NOMO-1 (cell line): Measurements from ENCODE around the gene IL5.

ENCODE experiments used
- DNase-seq, 2 experiments: peaks; one replicate each; lab custom pipeline; 2025; ENCODE audit not compliant: unreplicated experiment in 2 of 2; lab: John Stamatoyannopoulos, UW

IL5 gene

DNA sequence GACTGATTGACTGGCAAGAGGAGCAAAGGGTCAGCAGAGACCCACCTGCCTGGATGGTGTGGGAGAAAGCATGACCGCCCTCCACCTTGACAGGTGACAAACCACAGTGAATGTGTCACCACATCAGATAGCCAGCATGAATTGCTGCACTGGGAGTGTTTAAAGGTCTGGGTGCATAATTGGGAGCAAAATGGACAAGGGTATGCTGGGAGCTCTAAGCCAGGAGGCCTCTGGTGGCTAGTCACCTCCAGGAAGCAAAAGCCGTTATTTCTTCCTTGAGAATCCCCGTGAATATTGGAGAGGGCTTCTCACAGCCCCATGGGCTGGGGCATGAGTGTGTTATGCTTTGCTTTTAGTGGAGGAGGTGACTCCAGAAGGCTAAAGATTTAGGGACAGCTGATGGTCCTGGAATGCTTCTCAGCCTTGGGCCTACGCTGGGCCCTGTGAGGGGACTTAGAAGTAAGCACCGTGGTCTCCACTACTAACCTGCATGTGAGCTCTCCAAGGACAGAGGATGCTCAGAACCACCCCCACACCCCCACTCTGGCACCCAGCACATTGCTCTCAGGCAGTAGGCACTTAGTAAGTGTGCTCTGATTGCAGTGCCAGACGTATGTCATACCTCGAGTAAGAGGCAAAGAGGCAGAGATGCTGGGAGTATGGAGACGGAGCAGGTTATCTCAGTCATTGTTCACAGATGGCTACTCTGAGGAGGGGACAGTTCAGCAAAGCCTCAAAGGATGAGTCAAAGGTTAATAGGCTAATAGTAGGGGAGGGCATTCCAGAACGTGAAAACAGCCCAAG lies 43.7 kb downstream of the IL5 start:
- no peak for DNase-seq

DNA sequence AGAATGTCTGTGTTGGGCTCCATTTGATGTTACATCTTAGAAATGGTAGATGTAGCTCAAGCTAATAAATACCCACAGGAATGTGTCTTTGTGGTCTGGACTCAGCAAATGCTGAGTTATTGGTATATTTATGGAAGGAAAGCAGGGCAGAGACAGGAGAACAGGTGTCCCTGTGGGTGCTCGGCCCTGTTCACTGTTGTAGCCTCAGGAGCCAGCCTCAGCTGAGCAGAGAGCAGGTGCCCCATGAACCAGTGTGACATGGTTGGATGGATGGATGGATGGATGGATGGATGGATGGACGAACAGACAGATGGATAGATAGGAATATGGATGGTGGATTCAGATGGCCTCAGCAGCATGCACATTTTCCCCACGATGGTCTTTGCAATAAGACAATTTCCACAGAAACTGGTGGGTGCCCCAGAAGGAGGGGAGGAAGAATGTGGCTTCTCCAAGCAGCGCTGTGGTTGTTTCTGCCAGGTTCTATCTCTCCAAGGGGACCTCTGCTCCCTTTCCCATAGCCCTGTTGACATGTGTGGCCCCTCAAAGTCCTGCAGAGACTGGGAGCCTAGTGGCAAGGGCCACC lies 44.5 kb downstream of the IL5 start:
- DNase-seq, result no peak

DNA sequence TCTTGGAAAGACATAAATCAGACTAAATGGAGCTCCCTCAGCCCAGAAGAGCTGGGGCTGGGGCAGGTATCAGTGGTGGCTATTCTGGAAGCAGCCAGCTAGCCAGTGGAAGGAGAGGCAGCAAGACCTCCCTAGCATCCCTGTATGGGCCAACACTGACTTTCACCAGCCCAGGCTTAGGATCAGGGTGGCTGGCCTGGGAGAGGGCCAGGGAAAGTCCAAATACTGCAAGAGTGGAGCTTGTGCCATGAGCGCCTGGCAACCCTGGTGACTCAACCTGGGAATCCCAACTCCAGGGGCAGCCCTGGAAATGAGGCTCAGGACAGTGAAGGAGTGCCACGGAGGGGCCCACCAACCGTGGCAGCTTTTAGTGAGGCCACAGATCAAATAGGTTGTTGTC lies 45.2 kb downstream of the IL5 start:
- DNase-seq, result no peak

DNA sequence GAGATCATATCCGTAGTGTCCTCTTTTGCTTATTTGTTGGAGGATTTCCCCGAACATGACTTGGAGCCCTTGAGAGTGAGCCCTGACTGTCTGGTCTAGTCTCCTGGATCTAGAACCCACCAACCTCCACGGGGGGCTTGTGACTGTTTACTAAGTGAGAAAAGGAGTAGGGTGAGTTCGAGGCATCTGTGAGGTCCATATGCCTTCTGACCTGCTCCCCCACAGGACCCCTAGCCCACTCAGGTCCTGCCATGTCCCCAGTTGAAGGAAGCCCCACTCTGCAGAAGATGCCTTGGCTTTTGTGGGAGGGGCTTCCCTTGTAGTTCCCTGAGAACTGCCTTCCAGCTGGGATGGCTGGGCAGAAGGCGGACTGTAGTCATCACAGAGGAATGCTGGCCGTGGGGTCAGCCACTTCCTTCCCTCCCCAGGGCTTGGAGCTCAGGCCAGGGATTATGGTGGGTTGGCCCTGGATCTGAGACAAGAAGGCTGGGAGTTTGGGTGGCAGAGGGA lies 45.8 kb downstream of the IL5 start:
- DNase-seq, result no peak

DNA sequence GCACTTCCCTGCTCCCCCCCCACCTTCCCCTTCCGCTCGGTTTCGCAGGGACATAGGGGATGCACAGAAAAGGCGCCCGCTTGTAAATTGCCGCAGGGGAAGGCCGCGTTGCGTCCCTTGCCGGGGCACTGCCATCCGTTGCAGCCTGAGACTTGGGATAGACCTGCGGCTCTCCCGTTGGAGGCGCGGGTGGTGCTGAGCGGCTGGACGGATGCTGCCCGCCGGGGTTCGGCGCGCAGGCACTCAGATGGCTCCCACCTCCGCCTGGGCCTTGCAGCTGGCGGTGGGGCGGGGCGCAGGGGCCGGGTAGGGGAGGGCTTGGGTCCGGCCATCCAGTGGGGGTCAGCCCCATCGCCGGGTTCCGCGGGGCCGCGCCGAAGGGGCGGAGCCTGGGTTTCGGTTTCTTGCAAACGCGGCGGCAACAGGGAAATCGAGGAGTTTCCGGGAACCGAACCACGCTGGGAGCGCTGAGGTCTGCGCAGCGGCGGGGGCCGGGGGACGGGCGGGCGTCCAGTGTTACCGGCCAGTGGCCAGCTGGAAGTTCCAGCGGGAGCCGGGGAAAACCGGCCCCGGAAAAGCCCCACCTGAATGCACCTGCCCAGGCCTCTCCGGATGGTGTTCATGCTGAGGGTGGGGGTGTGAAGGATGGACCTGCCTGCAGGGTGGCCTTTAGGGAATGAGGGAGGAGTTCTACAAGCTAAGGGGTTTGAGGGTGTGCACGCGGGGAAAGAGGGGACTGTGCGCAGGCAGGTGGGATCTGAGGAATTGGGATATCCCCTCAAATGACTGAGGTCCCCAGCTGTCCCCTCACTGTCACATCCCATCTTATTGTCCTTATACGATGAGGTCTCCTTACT lies 46.5 kb downstream of the IL5 start:
- peak; percentile 77 to 93 for DNase-seq

DNA sequence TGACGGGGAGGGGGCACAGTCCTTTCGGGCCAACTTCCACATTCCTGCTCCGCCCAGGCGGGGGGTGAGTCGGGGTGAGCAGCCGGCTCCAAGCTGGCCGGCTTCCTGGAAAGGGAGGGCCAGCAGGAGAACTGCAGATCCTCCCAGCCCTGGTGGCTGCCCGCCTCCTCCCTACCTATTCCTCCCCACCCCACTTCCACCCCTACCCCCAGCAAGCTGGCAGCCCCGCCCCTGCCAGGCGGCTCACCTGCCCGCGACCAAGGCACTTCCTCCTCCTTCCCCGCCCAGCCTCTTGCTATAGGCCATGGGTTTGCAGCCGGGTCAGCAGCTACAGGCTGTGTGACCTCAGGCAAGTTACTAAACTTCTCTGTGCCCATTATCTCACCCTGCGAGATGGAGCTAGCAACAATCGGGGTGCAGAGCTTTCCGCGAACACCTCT lies 47.1 kb downstream of the IL5 start:
- DNase-seq, result peak; percentile 91 to 95

DNA sequence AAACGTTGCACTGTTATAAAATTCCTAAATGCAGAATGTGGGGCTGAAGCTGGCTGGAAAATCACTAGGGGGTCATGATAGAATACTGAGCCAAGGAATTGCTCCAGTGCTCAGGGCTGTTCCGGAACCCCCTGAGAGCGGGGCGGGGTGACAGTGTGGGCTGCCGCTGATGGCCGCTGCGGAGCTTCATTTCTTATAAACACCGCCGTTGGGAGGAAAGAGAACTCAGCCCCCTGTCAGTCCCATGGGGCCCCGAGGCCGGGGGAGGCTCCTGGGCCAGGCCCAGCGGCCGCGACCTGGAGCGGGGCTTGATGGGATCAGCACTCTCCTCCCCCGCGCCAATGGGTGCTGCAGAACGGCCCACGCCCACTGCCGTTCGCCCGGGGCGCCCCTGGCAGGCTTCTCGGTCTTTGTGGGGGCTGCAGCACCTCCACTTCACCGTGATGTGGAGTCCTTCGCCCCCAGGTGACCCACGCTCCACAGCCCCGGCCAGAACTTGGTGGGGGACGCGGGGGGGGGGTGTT lies 47.6 kb downstream of the IL5 start:
- peak; percentile 81 to 84 for DNase-seq

DNA sequence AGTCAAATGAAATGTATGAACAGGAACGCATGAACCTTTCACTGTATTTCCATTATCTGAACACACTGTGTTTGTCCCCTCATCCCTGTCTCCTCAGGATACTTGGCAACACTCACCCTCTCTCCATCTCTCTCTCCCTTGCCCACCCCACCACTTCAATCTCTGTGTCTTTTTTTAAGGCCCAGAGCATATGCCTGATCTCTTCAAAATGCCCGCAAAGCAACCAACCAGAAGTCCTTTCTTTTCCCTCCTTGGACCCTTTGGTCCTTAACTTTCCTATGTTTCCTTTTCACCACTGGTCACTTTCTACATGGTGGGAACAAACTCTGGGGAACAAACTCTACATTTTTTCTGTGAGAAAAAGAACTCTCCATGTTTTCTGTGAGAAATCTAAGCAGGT lies 49.5 kb downstream of the IL5 start:
- DNase-seq, result no peak

DNA sequence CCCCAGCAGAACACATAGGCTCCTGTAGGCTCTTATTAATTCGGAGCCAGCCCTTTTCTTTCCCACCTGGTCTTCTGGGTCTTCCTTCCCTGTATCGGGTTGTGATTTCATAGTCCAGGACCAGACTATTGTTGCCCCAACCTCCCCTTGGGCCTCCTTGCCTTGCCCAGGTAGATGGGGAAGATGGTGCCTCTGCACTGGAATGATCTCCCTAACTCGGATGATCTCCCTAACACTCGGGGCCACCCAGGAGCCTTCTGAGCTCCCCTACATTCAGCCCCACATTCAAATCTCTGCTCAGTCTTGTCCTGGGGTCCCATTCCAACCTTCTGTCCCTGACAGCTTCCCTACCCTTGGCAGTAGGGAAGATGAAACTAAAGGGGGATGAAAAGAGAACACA lies 50.1 kb downstream of the IL5 start:
- DNase-seq, result no peak

DNA sequence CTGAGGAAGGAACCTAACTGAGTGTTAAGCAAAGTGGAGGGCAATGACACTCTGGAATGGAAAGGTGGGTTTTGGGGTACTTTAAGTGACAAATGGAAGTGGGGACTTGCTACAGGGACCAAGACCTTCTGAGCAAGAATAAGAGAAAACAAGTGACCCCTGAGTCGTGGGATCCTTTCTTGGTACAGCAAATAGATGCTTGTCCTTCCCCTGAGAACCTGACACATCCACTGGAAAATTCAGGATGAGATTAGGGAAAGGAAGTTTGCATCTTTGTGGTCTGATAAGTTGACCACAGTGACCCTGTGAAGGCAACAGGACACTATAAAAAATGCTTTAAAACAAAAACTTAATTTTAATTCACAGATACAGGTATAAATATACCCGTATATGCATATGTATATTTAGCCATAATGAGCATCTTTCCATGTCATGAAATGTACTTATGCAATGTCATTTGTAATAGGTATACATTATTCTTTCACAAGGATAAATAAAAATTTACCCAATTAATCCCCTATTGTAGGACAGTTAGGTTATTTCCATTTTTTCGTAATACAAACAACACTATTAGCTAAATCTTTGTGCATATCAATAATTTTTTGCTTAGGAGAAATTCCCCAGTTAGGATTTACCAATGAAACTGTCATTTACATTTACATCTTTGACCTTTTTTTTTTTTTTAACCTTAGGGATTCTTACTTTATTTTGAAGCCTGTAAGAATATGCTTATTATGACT lies 50.8 kb downstream of the IL5 start:
- DNase-seq, result no peak
